Measurements from ENCODE around the gene ZNF365. TPM values are rescaled to one million over a fixed set of nuclear protein-coding genes. Genes with fewer than 3 reads are reported as not detected.
"Not testable (repeated sequence)": the region's sequence is repeated elsewhere in the genome, so short reads cannot be mapped to it uniquely, and the experiment has no call there.

Gene ZNF365
- total RNA-seq, 1 experiment from 2014 or later, result 5.3 TPM

- no peak for DNase-seq (ENCODE audit: low read depth)
These were observed 3.8 kb downstream of the ZNF365 start for GRCh38 chr10:62377966-62378365.

- DNase-seq (ENCODE audit: low read depth), result not testable (repeated sequence)
These were observed 4.7 kb downstream of the ZNF365 start for GRCh38 chr10:62378877-62379276.

GRCh38 chr10:62379394-62379793 is 5.2 kb downstream of the ZNF365 start:
- DNase-seq (ENCODE audit: low read depth), result no peak

- peak; percentile 70 for DNase-seq (ENCODE audit: low read depth)
These were observed 5.8 kb downstream of the ZNF365 start for GRCh38 chr10:62380016-62380415.

- peak; percentile 28 for DNase-seq (ENCODE audit: low read depth)
These were observed 7.4 kb downstream of the ZNF365 start for GRCh38 chr10:62381385-62382102.

- DNase-seq (ENCODE audit: low read depth), result no peak
These were observed 8.7 kb downstream of the ZNF365 start for GRCh38 chr10:62382831-62383230.

- DNase-seq (ENCODE audit: low read depth), result peak; percentile 93
These were observed 9.9 kb downstream of the ZNF365 start for GRCh38 chr10:62384057-62384446.

GRCh38 chr10:62384447-62385081 is 10.4 kb downstream of the ZNF365 start:
- DNase-seq (ENCODE audit: low read depth), result peak; percentile 86

- peak; percentile 79 for DNase-seq (ENCODE audit: low read depth)
These were observed 12.5 kb downstream of the ZNF365 start for GRCh38 chr10:62386356-62387320.

GRCh38 chr10:62388328-62388727 is 14.2 kb downstream of the ZNF365 start:
- no peak for DNase-seq (ENCODE audit: low read depth)

GRCh38 chr10:62390497-62391176 is 16.5 kb downstream of the ZNF365 start:
- no peak for DNase-seq (ENCODE audit: low read depth)

GRCh38 chr10:62393237-62393636 is 19.1 kb downstream of the ZNF365 start:
- no peak for DNase-seq (ENCODE audit: low read depth)

- no peak for DNase-seq (ENCODE audit: low read depth)
These were observed 20.4 kb downstream of the ZNF365 start for GRCh38 chr10:62394556-62395018.

- no peak for DNase-seq (ENCODE audit: low read depth)
These were observed 21.7 kb downstream of the ZNF365 start for GRCh38 chr10:62395892-62396291.

GRCh38 chr10:62396864-62397263 is 22.7 kb downstream of the ZNF365 start:
- DNase-seq (ENCODE audit: low read depth), result no peak

- DNase-seq (ENCODE audit: low read depth), result peak; percentile 65
These were observed 25.0 kb downstream of the ZNF365 start for GRCh38 chr10:62399211-62399610.

GRCh38 chr10:62402508-62402907 is 28.3 kb downstream of the ZNF365 start:
- DNase-seq (ENCODE audit: low read depth), result no peak

- DNase-seq (ENCODE audit: low read depth), result not testable (repeated sequence)
These were observed 36.4 kb downstream of the ZNF365 start for GRCh38 chr10:62410528-62410927.

- not testable (repeated sequence) for DNase-seq (ENCODE audit: low read depth)
These were observed 36.8 kb downstream of the ZNF365 start for GRCh38 chr10:62410934-62411333.

- no peak for DNase-seq (ENCODE audit: low read depth)
These were observed 38.9 kb downstream of the ZNF365 start for GRCh38 chr10:62413048-62413447.

- DNase-seq (ENCODE audit: low read depth), result no peak
These were observed 39.5 kb downstream of the ZNF365 start for GRCh38 chr10:62413652-62414051.

Data from LHCN-M2 (cell line).